GM12878 (cell line): ENCODE data around the gene SPOCK1. TPM values are rescaled to one million over a fixed set of nuclear protein-coding genes. Genes with fewer than 3 reads are reported as not detected.

Experiments
- ATAC-seq: fragments of 200-7000 bp; cut with Tn5 transposase; 3 replicates; pipeline ENCODE4 v1.9.1; 2020; ENCODE audit warnings: mild to moderate bottlenecking, moderate library complexity
- BruUV-seq: library from RNA; stranded (reverse); fragments of 400-500 nt; replicated peaks from 2 replicates; lab custom pipeline; 2021; lab: Mats Ljungman, UMichigan
- CTCF ChIA-PET: fragments of 300-600 bp; sonication (Branson Sonifier 250); formaldehyde crosslinking; extraction: SDS; loops from one replicate; lab custom pipeline; 2021; ENCODE audit warnings: inconsistent platforms; lab: Yijun Ruan, JAX
- POLR2A ChIA-PET: fragments of 350-600 bp; formaldehyde crosslinking; extraction: SDS; loops from one replicate; lab custom pipeline; 2021; ENCODE audit warnings: inconsistent platforms; lab: Charles Lee
- RAD21 ChIA-PET: fragments of 300-600 bp; sonication (Branson Sonifier 250); formaldehyde crosslinking; loops from one replicate; lab custom pipeline; 2023; ENCODE audit warnings: antibody characterized with exemption; ENCODE audit not compliant: unreplicated experiment; lab: Charles Lee
- SMC1A ChIA-PET: fragments of 300-600 bp; sonication (Branson Sonifier 250); formaldehyde crosslinking; loops from one replicate; lab custom pipeline; 2023; ENCODE audit not compliant: unreplicated experiment, uncharacterized antibody; lab: Charles Lee
- DNase-seq: peaks from one replicate; pipeline ENCODE4 v3.0.0-alpha.2; 2011; ENCODE audit warnings: low read depth, low spot score
- FAIRE-seq: peaks from 3 replicates; lab custom pipeline; 2011; peaks lifted over from hg19 to GRCh38; lab: Jason Lieb, UNC
- H2AFZ ChIP-seq: 2 replicates; pipeline ENCODE4 v1.6.0; 2011; ENCODE audit warnings: low read depth, low read length, control low read depth; ENCODE audit not compliant: control insufficient read depth
- H3K27ac ChIP-seq: 2 replicates; pipeline ENCODE4 v1.5.1; 2011; ENCODE audit warnings: control low read depth; ENCODE audit not compliant: control insufficient read depth, insufficient read depth
- H3K27me3 ChIP-seq, 2 experiments: replicated peaks in 1 of 2; 2 replicates each; pipeline versions ENCODE4 v1.6.0 to v1.6.1; 2011; ENCODE audit warnings: low read length in 1 of 2; ENCODE audit not compliant: control insufficient read depth in 2 of 2, insufficient read depth in 2 of 2
- H3K36me3 ChIP-seq, 2 experiments: 2 replicates each; pipeline ENCODE4 v1.5.1; 2011; ENCODE audit warnings: low read length in 1 of 2; ENCODE audit not compliant: control insufficient read depth in 2 of 2, insufficient read depth in 2 of 2
- H3K4me1 ChIP-seq: 2 replicates; pipeline ENCODE4 v1.6.1; 2011; ENCODE audit warnings: mild to moderate bottlenecking, low read length, moderate library complexity, mixed read lengths; ENCODE audit not compliant: control insufficient read depth, insufficient read depth
- H3K4me2 ChIP-seq: 2 replicates; pipeline ENCODE4 v1.6.0; 2011; ENCODE audit warnings: control low read depth; ENCODE audit not compliant: control insufficient read depth, insufficient read depth
- H3K4me3 ChIP-seq: fragments of 200-600 bp; sonication (generic); 2 replicates; pipeline ENCODE4 v1.5.1; 2016
- H3K79me2 ChIP-seq: 2 replicates; pipeline ENCODE4 v1.6.0; 2011; ENCODE audit warnings: low read length; ENCODE audit not compliant: control insufficient read depth, insufficient read depth
- H3K9ac ChIP-seq: 2 replicates; pipeline ENCODE4 v1.8.0; 2011; ENCODE audit warnings: low read length, control low read depth, mixed read lengths; ENCODE audit not compliant: control insufficient read depth, insufficient read depth
- H3K9me3 ChIP-seq: replicated peaks from 3 replicates; pipeline ENCODE4 v1.5.1; 2011; ENCODE audit warnings: mild to moderate bottlenecking, low read length; ENCODE audit not compliant: control insufficient read depth, insufficient read depth
- H4K20me1 ChIP-seq: 2 replicates; pipeline ENCODE4 v1.6.0; 2011; ENCODE audit not compliant: control insufficient read depth, insufficient read depth
- BACH1 ChIP-seq: fragments of 450-650 bp; IDR thresholded peaks from 2 replicates; pipeline ENCODE4 v1.6.1; 2017; ENCODE audit warnings: mild to moderate bottlenecking, borderline replicate concordance
- CBFB ChIP-seq: IDR thresholded peaks from 2 replicates; pipeline ENCODE4 v1.6.1; 2016; ENCODE audit warnings: antibody characterized with exemption, low read depth
- EGR1 ChIP-seq, 2 experiments: IDR thresholded peaks; 1 replicate in 1 of 2; 2 replicates in 1 of 2; pipeline ENCODE4 v1.6.1; 2011 to 2012; ENCODE audit warnings: low read depth in 2 of 2, low read length in 2 of 2, borderline replicate concordance in 1 of 2, mild to moderate bottlenecking in 1 of 2, moderate library complexity in 1 of 2
- FOXM1 ChIP-seq: IDR thresholded peaks from 2 replicates; pipeline ENCODE4 v1.6.1; 2012; ENCODE audit warnings: low read depth, mild to moderate bottlenecking, inconsistent platforms, low read length, moderate library complexity
- MLLT1 ChIP-seq: fragments of 450-650 bp; IDR thresholded peaks from 2 replicates; pipeline ENCODE4 v1.6.1; 2016; ENCODE audit warnings: mild to moderate bottlenecking
- MYC ChIP-seq: IDR thresholded peaks from 2 replicates; pipeline ENCODE4 v1.6.1; 2011; ENCODE audit warnings: mild to moderate bottlenecking, low read length, moderate library complexity, inconsistent platforms; ENCODE audit not compliant: insufficient read depth, insufficient replicate concordance, insufficient read length, severe bottlenecking
- NFIC ChIP-seq: IDR thresholded peaks from 2 replicates; pipeline ENCODE4 v1.6.1; 2012; ENCODE audit warnings: low read depth, mild to moderate bottlenecking, inconsistent platforms, low read length, moderate library complexity
- NFXL1 ChIP-seq: fragments of 450-650 bp; IDR thresholded peaks from 2 replicates; pipeline ENCODE4 v1.6.1; 2017; ENCODE audit warnings: antibody characterized with exemption, mild to moderate bottlenecking, borderline replicate concordance
- NR2F1 ChIP-seq: fragments of 450-650 bp; conservative IDR thresholded peaks from 2 replicates; pipeline ENCODE4 v1.6.1; 2017; ENCODE audit warnings: mild to moderate bottlenecking
- PKNOX1 ChIP-seq: fragments of 450-650 bp; IDR thresholded peaks from 2 replicates; pipeline ENCODE4 v1.6.1; 2016; ENCODE audit warnings: mild to moderate bottlenecking
- RAD51 ChIP-seq: fragments of 450-650 bp; IDR thresholded peaks from 2 replicates; pipeline ENCODE4 v1.6.1; 2016; ENCODE audit warnings: moderate library complexity, mild to moderate bottlenecking, inconsistent platforms
- SMAD1 ChIP-seq: fragments of 450-650 bp; IDR thresholded peaks from 2 replicates; pipeline ENCODE4 v1.6.1; 2018; ENCODE audit warnings: mild to moderate bottlenecking, low read depth; ENCODE audit not compliant: partially characterized antibody
- TCF12 ChIP-seq: IDR thresholded peaks from 2 replicates; pipeline ENCODE4 v1.6.1; 2011; ENCODE audit warnings: low read depth, mild to moderate bottlenecking, low read length
- WGBS: methylation state at CpG from one replicate; pipeline ENCODE4 v1.1.6; 2016; ENCODE audit warnings: low lambda C conversion rate; ENCODE audit not compliant: insufficient replicate concordance, insufficient coverage; ENCODE audit errors: missing lambda C conversion rate; 5-methylcytosine and 5-hydroxymethylcytosine counted together
- in situ Hi-C: fragments of 300-500 bp; cut with MboI; formaldehyde crosslinking; loops from 9 replicates; pipeline ENCODE4 v1.14.3; 2018; ENCODE audit warnings: mixed read lengths
- intact Hi-C: fragments of 100-400 bp; cut with micrococcal nuclease; formaldehyde crosslinking; loops from one replicate; pipeline ENCODE4 v1.14.2; 2022; ENCODE audit not compliant: unreplicated experiment
- polyA plus RNA-seq, 11 experiments: library from polyadenylated mRNA; depleted of rRNA in 4 of 11; unstranded in 6 of 11; stranded (reverse) in 5 of 11; fragments of >200 nt; fragmentation: Nextera tagmentation in 4 of 11; fragmentation: Illumina TruSeq in 1 of 11; extraction: Ambion mirVana in 4 of 11; extraction: Trizol in 1 of 11; gene quantifications; 1 replicate in 1 of 11; 2 replicates in 10 of 11; pipeline versions ENCODE4 v1.2.1 to v1.2.3, GENCODE V29; 2011 to 2016; ENCODE audit warnings: inconsistent platforms in 2 of 11, missing spikeins in 2 of 11, low read depth in 1 of 11
- total RNA-seq, 4 experiments: library from RNA; depleted of rRNA in 3 of 4; stranded (reverse); fragments of >200 nt in 3 of 4; fragmentation: Illumina TruSeq in 1 of 4; extraction: Trizol in 1 of 4; gene quantifications; 2 replicates each; pipeline versions ENCODE4 v1.2.1 to v1.2.3, GENCODE V29; 2013 to 2021

Gene SPOCK1
- total and polyA plus RNA-seq, 10 of the 15 experiments (the other 5 are each of a cell fraction or from before 2014, with no cell fraction given), result 0.06 to 0.68 (median 0.25) TPM; not detected in 3

DNA sequence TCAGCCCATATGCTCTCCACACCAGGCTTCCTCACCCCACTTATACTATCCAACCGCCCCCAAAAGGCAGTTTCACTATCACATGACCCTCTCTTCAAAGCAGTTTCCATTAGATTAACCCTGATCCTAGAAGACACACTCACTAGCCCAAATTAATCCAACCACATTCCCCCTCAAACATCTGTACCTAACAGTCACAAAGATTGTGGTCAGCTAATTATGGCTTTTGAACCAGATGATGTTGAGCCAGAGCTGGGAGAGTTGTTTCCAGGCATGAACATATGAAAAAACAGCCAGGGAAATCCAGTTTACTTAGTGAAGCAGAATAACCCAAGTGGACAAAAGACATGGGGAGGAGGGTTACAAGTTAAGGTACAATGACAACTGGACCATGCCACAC lies 131.2 kb downstream of the SPOCK1 start:
- no peaks in the 10 kb centered on the region for H4K20me1 ChIP-seq
- BruUV-seq, result no TSS peak
- RAD21 ChIA-PET, result no interaction called here
- in situ Hi-C loops, result no loop called here
- TF ChIP-seq CBFB, result no peak
- no peak for TF ChIP-seq NFIC
- TF ChIP-seq MYC, result no peak
- TF ChIP-seq MLLT1, result no peak
- H3K27ac ChIP-seq, result no peak overlapping the region
- H3K4me3 ChIP-seq, result no peak overlapping the region
- H3K9me3 ChIP-seq, result no peaks in the 10 kb centered on the region
- SMC1A ChIA-PET, result no interaction called here
- H3K27me3 ChIP-seq, result no peaks in the 10 kb centered on the region; a peak in 1 of 4 replicates
- CTCF ChIA-PET, result interaction anchor here (0.6 to 2.0 kb wide), 2 partner anchors 23 to 36 kb away, joined by 3 to 5 read pairs; no protein-coding TSS in a partner anchor
- intact Hi-C loops, result no loop called here
- H3K4me1 ChIP-seq, result no peaks in the 10 kb centered on the region
- ATAC-seq (no peak), DNase-seq (no peak), FAIRE-seq (no peak)
- WGBS, result 0% methylated on average over 1 of the region's 1 CpG
- H2AFZ ChIP-seq, result no peak overlapping the region
- no peaks in the 10 kb centered on the region for H3K36me3 ChIP-seq
- no peak overlapping the region for H3K4me2 ChIP-seq
- POLR2A ChIA-PET, result no interaction called here
- no peaks in the 10 kb centered on the region for H3K79me2 ChIP-seq
- no peak overlapping the region for H3K9ac ChIP-seq

DNA sequence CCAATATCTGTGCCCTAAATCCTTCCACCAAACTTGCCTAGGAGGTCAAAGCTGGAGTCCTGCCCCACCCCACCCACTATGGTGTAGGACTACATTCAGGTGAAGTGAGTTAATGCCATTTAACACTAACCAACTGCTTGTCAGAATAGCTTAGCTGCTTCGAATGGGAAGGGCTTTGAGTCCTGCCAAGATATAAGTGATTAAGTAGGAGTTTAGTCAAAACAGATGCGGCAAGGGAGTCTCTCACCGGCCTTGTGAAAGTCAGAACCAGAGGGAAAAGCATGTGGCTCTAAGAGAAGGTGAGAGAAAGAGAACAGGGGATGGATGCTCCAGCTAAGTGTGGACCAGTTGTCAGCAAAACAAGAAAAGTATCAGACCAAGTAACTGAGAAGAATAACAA lies 132.6 kb downstream of the SPOCK1 start:
- in situ Hi-C loops, result no loop called here
- H4K20me1 ChIP-seq, result no peaks in the 10 kb centered on the region
- SMC1A ChIA-PET, result no interaction called here
- no peak overlapping the region for H3K9ac ChIP-seq
- no peak overlapping the region for H3K4me3 ChIP-seq
- no peak overlapping the region for H2AFZ ChIP-seq
- BruUV-seq, result no TSS peak
- H3K4me2 ChIP-seq, result no peak overlapping the region
- no peak for DNase-seq
- WGBS, result 11% methylated on average over 3 of the region's 3 CpGs
- H3K36me3 ChIP-seq, result no peaks in the 10 kb centered on the region
- ATAC-seq, result no peak
- intact Hi-C loops, result no loop called here
- CTCF ChIA-PET, result interaction anchor here (1.0 kb wide), 1 partner anchor 46 kb away, joined by 6 read pairs; no protein-coding TSS in a partner anchor
- H3K79me2 ChIP-seq, result no peaks in the 10 kb centered on the region
- no peaks in the 10 kb centered on the region for H3K9me3 ChIP-seq
- POLR2A ChIA-PET, result no interaction called here
- RAD21 ChIA-PET, result no interaction called here
- no peak for FAIRE-seq
- no peaks in the 10 kb centered on the region for H3K4me1 ChIP-seq
- no peak overlapping the region for H3K27ac ChIP-seq
- H3K27me3 ChIP-seq, result no peaks in the 10 kb centered on the region; a peak in 1 of 4 replicates
- TF ChIP-seq TCF12 (no peak), BACH1 (no peak), PKNOX1 (no peak), NFXL1 (no peak), RAD51 (no peak), NR2F1 (no peak), EGR1 (IDR thresholded peaks at IDR 0.05; ENCODE audit: borderline replicate concordance in 1 of 2, low read depth in 2 of 2, low read length in 2 of 2) (no peak), FOXM1 (no peak), SMAD1 (no peak)
